Esophagus squamous epithelium (tissue), 4 donors: Measurements from ENCODE around the gene OPALIN.

Source experiments
- POLR2A ChIP-seq, 4 donors: fragments of 450-650 bp; IDR thresholded peaks; one replicate each; pipeline ENCODE4 v1.6.1; 2017; ENCODE audit warnings: antibody characterized with exemption in 4 of 4, mild to moderate bottlenecking in 4 of 4, moderate library complexity in 3 of 4
- TF ChIP-seq, protein P1 (sequence below), 6 experiments: fragments of 450-650 bp in 4 of 6; fragments of 200-600 bp in 2 of 6; sonication (generic) in 2 of 6; IDR thresholded peaks; one replicate each; pipeline ENCODE4 v1.5.1; 2016 to 2019; ENCODE audit warnings: antibody characterized with exemption in 6 of 6, mild to moderate bottlenecking in 4 of 6, moderate library complexity in 4 of 6

DNA sequence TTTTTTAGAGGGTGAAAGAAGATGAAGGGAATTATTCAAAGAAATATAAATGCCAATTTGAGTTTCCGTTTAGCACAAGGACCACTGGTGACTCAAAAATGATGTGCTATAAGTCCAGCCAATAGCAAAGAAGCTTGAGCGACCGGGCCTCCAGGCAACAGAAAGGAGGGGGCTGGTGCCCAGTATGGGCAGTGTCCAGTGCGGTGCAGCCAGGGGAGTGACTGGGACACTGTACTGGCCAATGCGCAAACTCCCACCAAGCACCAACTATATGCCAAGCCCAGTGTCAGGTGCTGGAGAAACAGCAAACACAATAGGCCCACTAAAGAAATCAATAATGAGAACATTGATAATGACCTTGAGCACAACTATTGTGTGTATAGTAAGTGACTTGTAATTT lies 10.2 kb upstream of the OPALIN start:
- TF ChIP-seq, protein P1, sequence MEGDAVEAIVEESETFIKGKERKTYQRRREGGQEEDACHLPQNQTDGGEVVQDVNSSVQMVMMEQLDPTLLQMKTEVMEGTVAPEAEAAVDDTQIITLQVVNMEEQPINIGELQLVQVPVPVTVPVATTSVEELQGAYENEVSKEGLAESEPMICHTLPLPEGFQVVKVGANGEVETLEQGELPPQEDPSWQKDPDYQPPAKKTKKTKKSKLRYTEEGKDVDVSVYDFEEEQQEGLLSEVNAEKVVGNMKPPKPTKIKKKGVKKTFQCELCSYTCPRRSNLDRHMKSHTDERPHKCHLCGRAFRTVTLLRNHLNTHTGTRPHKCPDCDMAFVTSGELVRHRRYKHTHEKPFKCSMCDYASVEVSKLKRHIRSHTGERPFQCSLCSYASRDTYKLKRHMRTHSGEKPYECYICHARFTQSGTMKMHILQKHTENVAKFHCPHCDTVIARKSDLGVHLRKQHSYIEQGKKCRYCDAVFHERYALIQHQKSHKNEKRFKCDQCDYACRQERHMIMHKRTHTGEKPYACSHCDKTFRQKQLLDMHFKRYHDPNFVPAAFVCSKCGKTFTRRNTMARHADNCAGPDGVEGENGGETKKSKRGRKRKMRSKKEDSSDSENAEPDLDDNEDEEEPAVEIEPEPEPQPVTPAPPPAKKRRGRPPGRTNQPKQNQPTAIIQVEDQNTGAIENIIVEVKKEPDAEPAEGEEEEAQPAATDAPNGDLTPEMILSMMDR (IDR thresholded peaks at IDR 0.05) = no peak
- no peak for TF ChIP-seq POLR2A (IDR thresholded peaks at IDR 0.05)
